GM06990 (cell line): ENCODE measurements around the gene SCYL1.
"Not testable (repeated sequence)": the region's sequence is repeated elsewhere in the genome, so short reads cannot be mapped to it uniquely, and the experiment has no call there.

Experiments used
- DNase-seq: peaks from one replicate; pipeline ENCODE4 v3.0.0-alpha.2; 2011; ENCODE audit not compliant: insufficient read length; ENCODE audit errors: extremely low read depth
- H3K27me3 ChIP-seq: replicated peaks from 2 replicates; pipeline ENCODE4 v1.6.0; 2011; ENCODE audit warnings: low read length; ENCODE audit not compliant: control insufficient read depth, insufficient read depth
- H3K36me3 ChIP-seq: 2 replicates; pipeline ENCODE4 v1.5.1; 2011; ENCODE audit warnings: low read length; ENCODE audit not compliant: control insufficient read depth, insufficient read depth
- H3K4me3 ChIP-seq: replicated peaks from 2 replicates; pipeline ENCODE4 v1.5.1; 2011; ENCODE audit warnings: low read depth, mild to moderate bottlenecking, control low read depth, low read length
- TF ChIP-seq, protein P1 (sequence below): IDR thresholded peaks from 2 replicates; pipeline ENCODE4 v1.5.1; 2011; ENCODE audit warnings: low read length, control low read depth, mild to moderate bottlenecking, inconsistent platforms; ENCODE audit not compliant: insufficient read depth, poor library complexity, severe bottlenecking

Gene SCYL1

DNA sequence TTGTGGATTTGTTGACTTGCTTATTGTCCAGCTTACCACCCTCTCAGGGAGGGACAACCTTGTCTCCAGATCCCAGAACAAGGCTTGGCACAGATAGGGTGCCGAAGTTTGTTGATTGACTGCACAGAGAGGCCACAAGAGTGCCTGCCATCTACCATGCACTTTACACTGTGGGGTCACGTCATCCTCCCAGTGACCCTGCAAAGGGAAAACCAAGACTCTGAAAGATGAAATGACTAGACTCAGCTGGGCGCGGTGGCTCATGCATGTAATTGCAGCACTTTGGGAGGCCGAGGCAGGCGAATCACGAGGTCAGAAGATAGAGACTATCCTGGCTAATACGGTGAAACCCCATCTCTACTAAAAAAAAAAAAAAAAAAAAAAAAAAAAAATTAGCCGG lies 37.9 kb downstream of the SCYL1 start:
- TF ChIP-seq, protein P1, sequence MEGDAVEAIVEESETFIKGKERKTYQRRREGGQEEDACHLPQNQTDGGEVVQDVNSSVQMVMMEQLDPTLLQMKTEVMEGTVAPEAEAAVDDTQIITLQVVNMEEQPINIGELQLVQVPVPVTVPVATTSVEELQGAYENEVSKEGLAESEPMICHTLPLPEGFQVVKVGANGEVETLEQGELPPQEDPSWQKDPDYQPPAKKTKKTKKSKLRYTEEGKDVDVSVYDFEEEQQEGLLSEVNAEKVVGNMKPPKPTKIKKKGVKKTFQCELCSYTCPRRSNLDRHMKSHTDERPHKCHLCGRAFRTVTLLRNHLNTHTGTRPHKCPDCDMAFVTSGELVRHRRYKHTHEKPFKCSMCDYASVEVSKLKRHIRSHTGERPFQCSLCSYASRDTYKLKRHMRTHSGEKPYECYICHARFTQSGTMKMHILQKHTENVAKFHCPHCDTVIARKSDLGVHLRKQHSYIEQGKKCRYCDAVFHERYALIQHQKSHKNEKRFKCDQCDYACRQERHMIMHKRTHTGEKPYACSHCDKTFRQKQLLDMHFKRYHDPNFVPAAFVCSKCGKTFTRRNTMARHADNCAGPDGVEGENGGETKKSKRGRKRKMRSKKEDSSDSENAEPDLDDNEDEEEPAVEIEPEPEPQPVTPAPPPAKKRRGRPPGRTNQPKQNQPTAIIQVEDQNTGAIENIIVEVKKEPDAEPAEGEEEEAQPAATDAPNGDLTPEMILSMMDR = no peak
- DNase-seq = no peak
- Histone ChIP-seq H3K27me3 (no peaks in the 10 kb centered on the region), H3K4me3 (no peak overlapping the region), H3K36me3 (no peaks in the 10 kb centered on the region)

DNA sequence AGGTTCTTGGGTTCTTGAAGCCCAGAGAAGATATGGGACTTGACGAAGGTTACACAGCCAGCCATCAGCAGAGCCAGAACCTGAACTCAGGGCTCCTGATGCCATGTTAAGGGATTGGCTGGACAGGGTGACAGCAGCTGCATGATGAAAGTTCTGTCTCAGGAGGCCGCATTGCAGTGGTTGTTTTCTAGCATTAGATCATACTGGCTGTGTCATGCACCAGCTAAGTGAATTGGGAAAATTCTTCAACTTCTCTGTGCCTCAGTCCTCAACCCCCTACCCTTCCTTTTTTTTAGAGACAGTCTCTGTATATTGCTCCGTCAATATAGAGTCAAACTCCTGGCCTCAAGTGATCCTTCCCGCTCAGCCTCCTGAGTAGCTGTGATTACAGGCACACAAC lies 38.7 kb downstream of the SCYL1 start:
- H3K36me3 ChIP-seq = no peaks in the 10 kb centered on the region
- TF ChIP-seq, protein P1 = no peak
- no peaks in the 10 kb centered on the region for H3K27me3 ChIP-seq
- no peak for DNase-seq
- no peak overlapping the region for H3K4me3 ChIP-seq

DNA sequence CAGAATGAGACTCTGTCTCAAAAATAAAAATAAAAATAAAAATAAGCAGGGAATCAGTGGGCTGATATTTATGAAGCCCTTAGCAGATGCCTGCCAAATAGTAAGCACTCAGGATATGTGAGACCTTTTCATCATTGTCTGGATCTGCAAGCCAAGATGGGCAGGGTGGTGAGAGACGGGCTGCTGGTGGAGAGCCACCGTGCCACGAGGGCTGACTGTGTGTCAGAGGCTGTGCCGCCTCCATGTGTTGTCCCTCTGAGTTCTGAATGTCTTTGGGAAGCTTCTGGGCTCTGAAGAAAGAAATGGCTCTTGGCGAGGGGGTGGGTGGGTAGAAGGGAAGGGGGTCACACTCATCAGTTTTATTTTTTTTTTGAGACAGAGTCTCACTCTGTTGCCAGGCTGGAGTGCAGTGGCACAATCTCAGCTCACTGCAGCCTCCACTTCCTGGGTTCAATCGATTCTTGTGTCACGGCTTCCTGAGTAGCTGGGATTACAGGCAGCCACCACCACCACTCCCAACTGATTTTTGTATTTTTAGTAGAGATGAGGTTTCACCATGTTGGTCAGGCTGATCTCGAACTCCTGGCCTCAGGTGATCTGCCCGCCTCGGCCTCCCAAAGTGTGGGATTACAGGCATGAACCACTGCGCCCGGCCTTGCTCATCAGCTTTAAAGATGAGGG lies 40.1 kb downstream of the SCYL1 start:
- not testable (repeated sequence) for H3K36me3 ChIP-seq, DNase-seq, H3K27me3 ChIP-seq, H3K4me3 ChIP-seq

DNA sequence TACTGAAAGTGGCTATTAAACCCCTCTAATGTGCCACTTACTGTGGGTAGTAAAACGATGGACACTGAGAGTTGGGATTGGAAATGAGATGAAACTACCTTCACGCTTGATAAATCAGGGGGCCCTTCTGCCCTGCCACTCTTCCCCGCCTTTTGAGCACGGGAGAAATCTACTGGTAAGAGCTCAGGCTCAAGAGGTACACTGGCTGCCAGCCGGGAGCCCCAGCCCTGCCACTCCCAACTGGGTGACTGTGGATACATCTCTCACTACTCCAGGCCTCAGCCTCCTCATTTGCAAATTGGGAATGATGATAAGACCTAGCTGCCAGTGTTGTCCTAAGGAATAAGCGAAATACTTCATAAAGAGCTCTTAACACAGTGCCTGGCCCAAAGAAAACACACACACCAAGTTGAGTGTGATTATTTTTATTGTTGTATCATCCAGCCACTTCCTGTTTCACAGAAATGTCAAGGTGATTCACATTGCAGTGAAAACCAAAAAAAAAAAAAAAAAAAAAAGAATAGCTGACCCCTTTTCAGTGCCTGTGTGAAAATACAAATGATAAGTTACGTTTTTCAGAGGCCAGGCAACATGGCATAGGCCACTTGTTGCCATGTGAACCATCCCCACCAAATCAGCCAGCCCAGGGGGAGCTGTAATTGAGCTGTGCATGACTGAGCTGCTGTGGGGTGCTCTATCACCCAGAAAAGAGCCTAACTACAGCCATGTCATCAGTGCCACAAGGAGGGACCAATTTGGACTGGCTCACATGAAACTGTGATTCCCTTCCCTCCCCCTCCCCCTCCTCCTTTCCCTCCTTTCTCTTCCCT lies 41.0 kb downstream of the SCYL1 start:
- TF ChIP-seq, protein P1 = no peak
- H3K36me3 ChIP-seq = no peaks in the 10 kb centered on the region
- DNase-seq = no peak
- no peaks in the 10 kb centered on the region for H3K27me3 ChIP-seq
- no peak overlapping the region for H3K4me3 ChIP-seq

DNA sequence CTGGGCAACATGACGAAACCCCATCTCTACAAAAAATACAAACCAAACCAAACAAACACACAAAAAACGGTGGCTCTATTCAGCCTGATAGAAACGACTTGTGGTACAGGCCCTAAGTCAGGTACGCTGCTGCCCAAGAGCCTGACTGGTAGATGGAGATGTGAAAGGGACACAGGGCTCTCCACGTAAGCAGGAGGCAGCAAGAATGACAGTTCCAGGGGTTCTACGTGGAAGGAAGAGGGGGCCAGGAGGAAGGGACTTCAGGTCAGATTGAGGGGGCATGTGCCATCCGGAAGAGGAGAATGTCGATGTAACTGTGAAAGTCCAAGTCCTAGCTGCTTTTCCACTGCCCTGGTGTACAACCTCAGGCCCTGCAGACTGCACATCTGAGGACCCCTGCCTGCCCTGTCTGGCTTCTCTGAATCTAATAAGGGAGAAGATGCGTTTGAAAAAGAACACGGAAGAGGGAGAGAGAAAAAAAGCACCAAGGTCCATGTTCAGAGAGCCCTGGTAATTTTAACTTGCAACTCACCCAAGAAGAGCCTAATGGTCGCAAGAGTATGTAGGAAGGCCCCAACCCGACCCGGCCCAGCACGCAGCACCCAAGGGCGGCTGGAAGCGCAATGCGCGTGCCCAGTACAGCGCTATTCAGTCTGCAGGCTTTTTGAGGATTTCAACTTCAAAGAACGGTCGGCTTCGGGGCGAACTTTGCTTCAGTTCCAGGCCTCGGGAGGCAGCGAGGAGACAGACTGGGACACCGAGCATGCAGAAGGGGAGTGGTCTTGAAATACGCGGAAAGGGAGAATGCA lies 44.5 kb downstream of the SCYL1 start:
- DNase-seq = no peak

More for the DNA sequence above, 44.5 kb downstream of the SCYL1 start:
- Histone ChIP-seq H3K27me3 (no peaks in the 10 kb centered on the region), H3K4me3 (peak overlapping the region; percentile 82), H3K36me3 (no peaks in the 10 kb centered on the region)
- TF ChIP-seq, protein P1 = no peak
